Measurements from ENCODE around the gene PPBP. TPM values are rescaled to one million over a fixed set of nuclear protein-coding genes. Genes with fewer than 3 reads are reported as not detected.

PPBP gene
- total RNA-seq, 4 donors from 2014 or later: 0.92 TPM; not detected in 3

DNA sequence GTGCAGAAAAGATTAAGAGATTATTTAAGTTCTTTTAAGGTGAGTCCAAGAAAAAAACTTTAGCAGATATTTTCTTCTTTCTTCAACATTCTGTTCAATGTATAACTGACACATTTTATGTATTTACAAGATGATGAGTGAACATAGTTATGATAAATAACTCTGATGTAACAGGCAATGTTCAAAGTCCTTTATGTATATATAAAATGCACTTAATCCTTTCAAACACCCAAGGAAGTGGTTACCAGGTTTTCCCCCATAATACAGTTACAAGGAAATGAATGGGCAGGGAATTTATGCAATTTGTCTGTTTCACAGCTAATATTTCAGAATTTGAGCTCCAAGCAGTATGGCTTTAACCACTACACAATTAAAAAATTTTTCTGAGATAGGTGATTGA is 42.3 kb upstream of the PPBP start:
- H3K4me3 ChIP-seq: no peak overlapping the region
- H3K27me3 ChIP-seq: peaks cover 0 to 3% (median 0%) of the 10 kb centered on the region in 4 donors
- H3K9me3 ChIP-seq: no peaks in the 10 kb centered on the region
- TF ChIP-seq, protein P1, sequence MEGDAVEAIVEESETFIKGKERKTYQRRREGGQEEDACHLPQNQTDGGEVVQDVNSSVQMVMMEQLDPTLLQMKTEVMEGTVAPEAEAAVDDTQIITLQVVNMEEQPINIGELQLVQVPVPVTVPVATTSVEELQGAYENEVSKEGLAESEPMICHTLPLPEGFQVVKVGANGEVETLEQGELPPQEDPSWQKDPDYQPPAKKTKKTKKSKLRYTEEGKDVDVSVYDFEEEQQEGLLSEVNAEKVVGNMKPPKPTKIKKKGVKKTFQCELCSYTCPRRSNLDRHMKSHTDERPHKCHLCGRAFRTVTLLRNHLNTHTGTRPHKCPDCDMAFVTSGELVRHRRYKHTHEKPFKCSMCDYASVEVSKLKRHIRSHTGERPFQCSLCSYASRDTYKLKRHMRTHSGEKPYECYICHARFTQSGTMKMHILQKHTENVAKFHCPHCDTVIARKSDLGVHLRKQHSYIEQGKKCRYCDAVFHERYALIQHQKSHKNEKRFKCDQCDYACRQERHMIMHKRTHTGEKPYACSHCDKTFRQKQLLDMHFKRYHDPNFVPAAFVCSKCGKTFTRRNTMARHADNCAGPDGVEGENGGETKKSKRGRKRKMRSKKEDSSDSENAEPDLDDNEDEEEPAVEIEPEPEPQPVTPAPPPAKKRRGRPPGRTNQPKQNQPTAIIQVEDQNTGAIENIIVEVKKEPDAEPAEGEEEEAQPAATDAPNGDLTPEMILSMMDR (IDR thresholded peaks at IDR 0.05): no peak
- TF ChIP-seq POLR2A (IDR thresholded peaks at IDR 0.05): no peak
- no peaks in the 10 kb centered on the region for H3K4me1 ChIP-seq
- no peak overlapping the region for H3K27ac ChIP-seq
- DNase-seq: no peak
- intact Hi-C loops (cut with DNase I): no loop called here
- no peaks in the 10 kb centered on the region for H3K36me3 ChIP-seq

DNA sequence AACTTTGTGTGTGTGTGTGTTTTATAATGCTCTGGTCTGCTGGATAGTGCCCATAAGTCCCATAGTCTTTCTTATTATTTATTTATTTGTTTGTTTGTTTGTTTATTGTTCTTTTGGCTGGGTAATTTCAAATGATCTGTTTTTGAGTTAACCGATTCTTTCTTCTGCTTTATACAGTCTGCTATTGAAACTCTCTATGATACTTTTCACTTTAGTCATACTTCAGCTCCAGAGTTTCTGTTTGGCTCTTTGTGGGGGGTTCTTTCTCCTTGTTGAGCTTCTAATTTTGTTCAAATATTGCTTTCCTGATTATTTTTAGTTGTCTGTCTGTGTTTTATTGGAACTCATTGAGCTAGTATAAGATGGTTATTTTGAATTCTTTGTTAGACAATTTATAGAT is 40.5 kb upstream of the PPBP start:
- H3K4me3 ChIP-seq: no peak overlapping the region
- H3K36me3 ChIP-seq: no peaks in the 10 kb centered on the region
- no peaks in the 10 kb centered on the region for H3K9me3 ChIP-seq
- WGBS, 2 donors: 39 to 52% methylated on average over 1 of the region's 1 CpG
- no peak overlapping the region for H3K27ac ChIP-seq
- intact Hi-C loops (cut with DNase I): no loop called here
- TF ChIP-seq POLR2A (IDR thresholded peaks at IDR 0.05): no peak
- TF ChIP-seq, protein P1 (IDR thresholded peaks at IDR 0.05): no peak
- H3K4me1 ChIP-seq: no peaks in the 10 kb centered on the region
- peaks cover 0 to 3% (median 0%) of the 10 kb centered on the region in 4 donors for H3K27me3 ChIP-seq
- DNase-seq: no peak

DNA sequence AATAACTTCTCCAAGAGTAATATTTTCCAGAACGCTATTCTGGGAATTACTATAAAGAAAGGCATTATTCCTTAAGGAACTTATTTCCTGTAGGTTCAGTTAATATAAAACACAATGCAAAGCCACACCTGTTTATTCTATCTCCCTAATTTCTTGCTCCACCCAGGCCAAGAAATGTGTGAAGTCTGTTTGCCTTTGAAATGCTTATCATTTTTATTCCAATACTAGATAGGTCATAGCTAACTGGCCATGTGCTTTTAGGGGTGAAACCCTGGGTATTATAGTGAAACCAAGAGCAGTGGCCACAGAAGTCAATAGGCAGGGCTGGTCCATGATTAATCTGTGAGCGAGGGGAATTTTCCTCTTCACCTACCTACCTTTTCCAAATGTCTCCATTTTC is 35.7 kb upstream of the PPBP start:
- no peaks in the 10 kb centered on the region for H3K36me3 ChIP-seq
- 70 to 75% methylated on average over 2 of the region's 2 CpGs for whole genome bisulfite sequencing, 2 donors
- H3K27ac ChIP-seq: no peak overlapping the region
- H3K4me1 ChIP-seq: no peaks in the 10 kb centered on the region
- intact Hi-C loops (cut with DNase I): no loop called here
- TF ChIP-seq, protein P1 (IDR thresholded peaks at IDR 0.05): no peak
- TF ChIP-seq POLR2A (IDR thresholded peaks at IDR 0.05): no peak
- no peaks in the 10 kb centered on the region for H3K27me3 ChIP-seq
- no peak for DNase-seq
- no peak overlapping the region for H3K4me3 ChIP-seq
- H3K9me3 ChIP-seq: no peaks in the 10 kb centered on the region

DNA sequence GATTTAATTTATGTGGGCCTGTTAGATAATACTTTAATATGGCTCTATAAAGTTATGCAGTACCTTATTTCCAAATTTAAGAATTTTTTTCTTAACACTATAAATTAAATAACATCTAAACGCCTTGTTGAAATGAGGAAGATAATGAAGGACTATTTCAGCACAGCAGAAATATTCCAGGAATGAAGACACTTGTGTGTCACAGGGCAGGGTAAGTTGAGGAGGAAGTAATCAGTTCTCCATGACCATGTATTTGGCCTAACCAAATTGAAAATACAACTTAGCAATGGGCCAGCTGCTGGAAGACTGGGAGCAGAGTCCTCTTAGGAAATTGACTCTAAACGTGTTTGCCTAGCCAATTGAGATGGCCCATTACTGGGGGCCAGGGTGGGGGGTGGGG is 33.6 kb upstream of the PPBP start:
- DNase-seq: no peak
- Histone ChIP-seq H3K27me3 (no peaks in the 10 kb centered on the region), H3K4me1 (no peaks in the 10 kb centered on the region), H3K4me3 (no peak overlapping the region), H3K9me3 (no peaks in the 10 kb centered on the region), H3K27ac (no peak overlapping the region), H3K36me3 (no peaks in the 10 kb centered on the region)
- WGBS, 2 donors: 48 to 55% methylated on average over 2 of the region's 2 CpGs
- intact Hi-C loops (cut with DNase I): no loop called here
- TF ChIP-seq, protein P1 (IDR thresholded peaks at IDR 0.05): no peak
- TF ChIP-seq POLR2A (IDR thresholded peaks at IDR 0.05): no peak

DNA sequence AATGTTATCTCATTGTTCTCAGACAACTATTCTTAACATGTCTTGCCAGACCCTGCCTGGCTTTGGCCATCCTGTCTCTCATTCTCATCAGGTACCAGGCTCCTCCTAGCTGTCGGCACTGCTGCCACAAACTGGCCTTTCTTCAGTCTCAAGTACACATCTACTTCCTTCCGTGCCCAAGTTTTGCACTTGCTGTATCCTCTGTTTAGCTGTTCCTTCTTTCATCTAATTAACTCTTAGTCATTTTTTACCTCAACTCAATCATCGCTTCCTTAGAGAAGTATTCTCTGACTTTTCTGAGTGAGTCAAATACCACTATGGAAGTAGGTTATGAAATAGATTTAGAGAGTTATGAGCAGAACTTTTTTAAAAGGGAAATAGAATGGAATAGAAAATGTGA is 30.8 kb upstream of the PPBP start:
- Histone ChIP-seq H3K4me1 (no peaks in the 10 kb centered on the region), H3K9me3 (no peaks in the 10 kb centered on the region), H3K4me3 (no peak overlapping the region), H3K36me3 (no peaks in the 10 kb centered on the region), H3K27me3 (no peaks in the 10 kb centered on the region), H3K27ac (no peak overlapping the region)
- TF ChIP-seq POLR2A (IDR thresholded peaks at IDR 0.05): no peak
- no peak for DNase-seq
- intact Hi-C loops (cut with DNase I): no loop called here
- 61 to 76% methylated on average over 3 of the region's 3 CpGs for WGBS, 2 donors

DNA sequence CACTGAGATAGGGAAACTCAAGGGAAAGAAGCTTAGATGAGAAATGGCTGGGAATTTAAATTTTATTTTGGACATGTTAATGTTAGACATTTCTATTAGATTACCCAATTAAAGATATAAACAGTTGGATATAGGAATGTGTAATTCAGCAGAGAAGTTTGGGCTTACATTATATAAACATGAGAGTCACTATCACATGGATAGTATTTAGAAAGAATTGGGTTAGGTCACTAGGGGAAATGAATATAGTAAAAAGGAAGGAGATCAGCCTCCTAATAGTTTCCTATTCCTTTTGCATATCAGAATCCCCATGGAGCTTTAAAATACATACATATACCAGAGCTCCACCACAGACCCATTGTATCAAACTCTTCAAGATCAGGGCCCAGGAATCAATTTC is 30.1 kb upstream of the PPBP start:
- Histone ChIP-seq H3K4me1 (no peaks in the 10 kb centered on the region), H3K36me3 (no peaks in the 10 kb centered on the region), H3K27me3 (no peaks in the 10 kb centered on the region), H3K9me3 (no peaks in the 10 kb centered on the region), H3K4me3 (no peak overlapping the region), H3K27ac (no peak overlapping the region)
- intact Hi-C loops (cut with DNase I): no loop called here
- no peak for DNase-seq
- no peak for TF ChIP-seq POLR2A (IDR thresholded peaks at IDR 0.05)
- TF ChIP-seq, protein P1 (IDR thresholded peaks at IDR 0.05): no peak
